ENCODE measurements around the gene CBFB. TPM values are rescaled to one million over a fixed set of nuclear protein-coding genes. Genes with fewer than 3 reads are reported as not detected.

Gene CBFB
- total and polyA plus RNA-seq, 2 of the 13 experiments (the other 11 are each of a cell fraction or from before 2014, with no cell fraction given) = 22.1 to 70.8 TPM

- TF ChIP-seq BRF2 (CRISPR knock-in tag; IDR thresholded peaks at IDR 0.05) (no peak), RFX5 (IDR thresholded peaks at IDR 0.05; ENCODE audit: low read depth, low read length) (no peak), ZSCAN20 (CRISPR knock-in tag; IDR thresholded peaks at IDR 0.05; ENCODE audit: borderline replicate concordance) (0 out of 2 replicates have a peak, but pooled peaks have one; percentile 56), HNF1B (CRISPR knock-in tag; IDR thresholded peaks at IDR 0.05) (peak; percentile 85), ZNF30 (CRISPR knock-in tag; IDR thresholded peaks at IDR 0.05) (no peak), MBD4 (IDR thresholded peaks at IDR 0.05; ENCODE audit: borderline replicate concordance, low read length) (no peak), GTF2F1 (IDR thresholded peaks at IDR 0.05; ENCODE audit: low read length) (0 out of 2 replicates have a peak, but pooled peaks have one; percentile 54), TAF1 (CRISPR knock-in tag; IDR thresholded peaks at IDR 0.05) (peak; percentile 97), AGO2 (optimal IDR thresholded peaks at IDR 0.05; ENCODE audit: low read depth, low read length) (no peak), MTA3 (CRISPR knock-in tag; IDR thresholded peaks at IDR 0.05) (no peak), TBX3 (IDR thresholded peaks at IDR 0.05; ENCODE audit: borderline replicate concordance) (peak; percentile 41; the same call in 1 of the 2 replicates), IKZF1 (IDR thresholded peaks at IDR 0.05) (no peak), ZNF558 (CRISPR knock-in tag; IDR thresholded peaks at IDR 0.05; ENCODE audit: borderline replicate concordance) (0 out of 2 replicates have a peak, but pooled peaks have one; percentile 68), ATAD3A (CRISPR knock-in tag; IDR thresholded peaks at IDR 0.05) (no peak), SOX6 (IDR thresholded peaks at IDR 0.05) (no peak), SOX6 (CRISPR knock-in tag; IDR thresholded peaks at IDR 0.05) (peak; percentile 75), ZFYVE20 (CRISPR knock-in tag; IDR thresholded peaks at IDR 0.05; ENCODE audit: borderline replicate concordance, low read depth) (peak; percentile 86; the same call in 1 of the 2 replicates), ZNF264 (CRISPR knock-in tag; IDR thresholded peaks at IDR 0.05) (peak; percentile 90), ZNF101 (CRISPR knock-in tag; IDR thresholded peaks at IDR 0.05; ENCODE audit: borderline replicate concordance, low read depth) (no peak), ZBTB43 (CRISPR knock-in tag; conservative IDR thresholded peaks at IDR 0.05) (peak; percentile 84), ZHX1 (CRISPR knock-in tag; IDR thresholded peaks at IDR 0.05; ENCODE audit: low read depth) (no peak), LBX2 (CRISPR knock-in tag; IDR thresholded peaks at IDR 0.05; ENCODE audit: borderline replicate concordance) (peak; percentile 47; the same call in 1 of the 2 replicates), MED1 (CRISPR knock-in tag; IDR thresholded peaks at IDR 0.05) (peak; percentile 85), YEATS4 (CRISPR knock-in tag; IDR thresholded peaks at IDR 0.05; ENCODE audit: borderline replicate concordance) (peak; percentile 92), MAFG (CRISPR knock-in tag; IDR thresholded peaks at IDR 0.05) (no peak)
Measured at GRCh38 chr16:67028696-67029253, at the start of gene CBFB (continued).
